NCI-H1930 (cell line): Measurements from ENCODE around the gene ROBO2.
A peak's percentile ranks its signal among the peaks of the same experiment; 100 is the strongest.

Experiments used
- DNase-seq, 2 experiments: peaks; one replicate each; lab custom pipeline; 2025; lab: John Stamatoyannopoulos, UW

Gene ROBO2

GRCh38 chr3:77122652-77123051 lies 82.8 kb downstream of the ROBO2 start:
- no peak for DNase-seq

GRCh38 chr3:77125966-77126365 lies 86.1 kb downstream of the ROBO2 start:
- no peak for DNase-seq

DNA sequence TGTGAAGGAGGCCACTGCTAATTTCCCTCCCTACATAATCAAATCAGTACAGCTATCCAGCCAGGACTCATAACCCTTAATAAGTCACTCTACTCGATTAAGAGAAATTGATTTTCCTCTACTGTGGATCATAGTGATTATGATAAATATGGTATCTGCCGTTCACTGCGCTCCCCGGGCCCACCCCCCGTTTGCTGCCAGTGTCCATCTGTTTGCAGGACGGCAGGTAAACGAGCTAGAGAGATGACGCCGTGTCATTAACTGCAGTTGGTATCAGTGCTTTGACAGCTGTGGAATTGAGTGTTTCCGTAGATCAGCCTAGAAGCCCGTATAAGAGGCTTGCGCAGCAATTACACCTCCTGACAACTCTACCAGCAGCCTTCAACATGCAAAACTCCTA lies 94.9 kb downstream of the ROBO2 start:
- no peak for DNase-seq

DNA sequence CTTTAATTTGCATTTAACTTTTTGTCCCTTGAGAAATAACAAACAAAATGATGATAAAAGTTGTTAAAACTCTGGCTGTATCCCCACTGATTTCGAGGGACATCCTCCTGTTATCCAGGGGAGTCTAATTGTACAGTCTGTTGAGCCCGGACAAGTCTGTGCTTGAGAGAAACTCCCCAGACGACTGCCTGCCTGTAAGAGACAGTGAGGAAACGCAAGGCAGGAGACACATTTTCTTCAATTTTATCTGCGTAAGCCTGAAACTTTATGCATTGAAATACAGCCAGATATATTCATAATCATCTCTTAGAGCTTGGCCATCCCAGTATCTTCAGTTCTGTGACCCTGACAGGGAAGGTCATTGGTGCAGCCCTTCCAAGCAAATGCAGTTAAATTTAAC lies 97.7 kb downstream of the ROBO2 start:
- DNase-seq: no peak

GRCh38 chr3:77139624-77140023 lies 99.7 kb downstream of the ROBO2 start:
- no peak for DNase-seq

GRCh38 chr3:77141423-77141822 lies 101.5 kb downstream of the ROBO2 start:
- DNase-seq: no peak

- DNase-seq: no peak
Observed at GRCh38 chr3:77142578-77142977, 102.7 kb downstream of the ROBO2 start.

GRCh38 chr3:77146004-77146403 lies 106.1 kb downstream of the ROBO2 start:
- no peak for DNase-seq

DNA sequence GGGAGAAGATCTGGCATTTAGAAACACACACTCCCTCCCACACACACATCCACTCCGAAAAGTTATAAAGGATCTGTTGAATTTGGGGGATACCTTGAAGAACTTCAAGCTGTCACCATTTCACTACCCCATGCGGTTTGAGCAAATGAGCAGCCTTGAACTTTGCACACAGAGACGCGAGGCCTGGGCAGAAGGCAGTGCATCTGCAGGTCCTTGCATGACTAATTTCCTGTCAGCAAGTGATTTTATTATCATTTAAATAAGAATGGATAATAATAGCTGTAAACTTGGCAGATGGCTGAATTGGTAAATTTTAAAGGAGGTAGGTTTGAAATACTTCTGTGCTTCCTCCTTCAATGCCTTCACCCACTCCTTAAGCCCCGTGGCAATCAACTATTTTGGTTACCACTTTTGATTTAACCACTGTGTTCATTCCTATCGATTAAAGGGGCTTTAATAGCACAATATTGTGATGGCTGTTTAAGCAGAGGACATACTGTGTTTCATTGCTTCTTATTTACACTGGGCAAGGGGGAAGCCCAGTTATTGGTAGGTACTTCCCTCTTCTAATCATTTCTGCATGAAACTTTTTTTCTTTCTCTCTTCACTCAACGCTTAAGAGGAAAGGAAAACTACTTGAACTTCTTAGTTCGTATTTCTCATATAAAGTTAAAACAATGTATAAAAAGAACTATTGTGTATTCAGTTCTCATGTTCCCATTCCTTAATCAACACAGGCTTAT lies 108.1 kb downstream of the ROBO2 start:
- no peak for DNase-seq

GRCh38 chr3:77149382-77149781 lies 109.5 kb downstream of the ROBO2 start:
- no peak for DNase-seq

- no peak for DNase-seq
Observed at GRCh38 chr3:77150028-77150427, 110.1 kb downstream of the ROBO2 start.

DNA sequence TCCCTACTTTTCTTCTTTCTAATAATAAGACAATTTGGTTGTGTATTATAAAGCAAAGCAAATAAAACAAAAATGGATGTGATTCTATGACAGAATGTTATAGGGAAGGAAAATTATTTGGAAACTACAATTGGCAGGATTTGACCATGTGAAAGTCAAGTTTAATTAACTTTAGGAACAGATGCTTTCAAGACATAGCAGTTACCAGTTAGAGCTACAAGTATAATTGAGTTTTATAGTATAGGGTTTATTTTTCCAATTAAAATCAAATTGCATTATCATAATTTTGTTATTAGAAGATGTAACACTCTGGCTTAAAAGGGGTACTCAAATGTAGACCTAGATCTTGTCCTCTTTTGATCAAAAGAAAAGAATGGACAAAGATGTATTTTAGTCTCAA lies 110.9 kb downstream of the ROBO2 start:
- no peak for DNase-seq

DNA sequence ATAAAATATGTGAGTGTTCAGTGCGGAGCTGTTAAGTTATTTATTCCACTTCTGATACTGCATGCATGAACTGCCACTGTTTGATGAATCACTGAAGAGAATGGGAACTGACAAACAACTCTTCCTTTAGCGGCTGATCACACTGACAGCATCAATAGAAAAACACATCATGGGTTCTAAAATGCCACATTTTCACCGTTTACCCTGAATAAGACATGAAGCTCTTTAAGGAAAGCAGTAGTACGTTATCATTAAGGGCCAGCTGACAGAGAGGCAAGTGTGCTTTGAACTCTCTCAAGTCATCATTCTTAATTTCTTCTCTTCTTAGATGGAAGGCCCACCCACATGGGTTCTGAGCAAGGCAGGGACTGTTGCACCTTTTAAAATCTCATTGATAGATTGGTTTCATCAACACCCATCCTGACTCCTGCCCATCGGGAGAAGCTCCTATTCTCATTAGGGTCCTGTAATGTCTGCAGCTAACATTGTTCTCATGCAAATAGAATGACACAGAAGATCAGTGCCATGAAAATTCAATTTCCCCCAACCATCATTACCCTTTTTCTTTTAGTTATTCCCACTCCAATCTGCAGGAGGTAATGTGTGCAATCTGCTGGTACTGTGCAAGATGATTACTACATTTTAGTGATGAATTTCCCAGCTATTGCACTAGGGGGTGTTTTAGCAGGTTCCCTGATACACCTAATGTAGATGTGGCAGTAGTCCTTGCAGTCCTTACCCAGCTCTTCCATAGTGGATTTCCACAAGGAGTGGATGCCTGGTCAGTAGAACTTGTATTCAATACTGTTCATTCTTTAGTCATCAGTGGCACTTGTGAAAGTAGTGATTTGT lies 119.1 kb downstream of the ROBO2 start:
- DNase-seq: no peak

GRCh38 chr3:77160931-77161497 lies 121.1 kb downstream of the ROBO2 start:
- DNase-seq: peak in 1 of 2 experiments; percentile 2

- DNase-seq: no peak
Observed at GRCh38 chr3:77169823-77170222, 129.9 kb downstream of the ROBO2 start.

GRCh38 chr3:77171026-77171425 lies 131.1 kb downstream of the ROBO2 start:
- DNase-seq: no peak

DNA sequence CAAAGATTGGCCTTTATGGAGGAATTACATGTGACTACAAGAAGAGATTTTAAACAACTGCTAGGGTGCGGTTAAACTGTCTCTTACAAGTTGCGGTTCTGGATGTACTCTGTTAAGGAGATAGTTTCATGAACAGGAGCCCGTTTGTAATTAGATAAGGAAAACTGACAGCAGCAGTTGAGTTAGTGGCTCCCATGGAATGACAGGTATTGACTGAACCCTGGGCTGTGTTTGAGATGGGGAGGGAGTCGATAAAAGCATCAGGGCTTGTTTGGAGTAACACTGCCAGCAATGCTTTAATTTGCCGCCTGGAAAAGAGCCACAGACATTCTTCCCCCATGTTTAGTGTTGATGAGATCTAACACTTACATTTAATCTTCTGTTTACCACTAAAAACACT lies 139.9 kb downstream of the ROBO2 start:
- no peak for DNase-seq

GRCh38 chr3:77182341-77182740 lies 142.4 kb downstream of the ROBO2 start:
- DNase-seq: no peak

DNA sequence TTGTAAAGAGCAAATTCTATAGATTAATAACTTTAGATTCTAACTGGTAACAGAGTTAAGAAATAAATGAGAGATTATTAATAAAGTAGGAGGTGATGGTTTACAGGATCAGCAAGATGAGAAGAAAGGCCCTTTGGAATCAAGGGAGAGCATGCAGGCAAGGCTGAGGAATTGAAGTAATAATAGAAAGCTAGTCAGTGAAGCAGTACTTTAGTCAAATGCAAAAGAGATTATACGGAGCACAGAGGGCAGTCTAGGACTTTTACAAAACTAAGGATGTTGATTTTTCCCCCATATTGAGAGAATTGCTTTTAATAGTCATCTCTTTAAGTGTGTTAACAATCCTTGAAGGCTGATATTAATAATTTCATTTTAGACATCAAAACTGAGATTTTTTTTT lies 146.4 kb downstream of the ROBO2 start:
- DNase-seq: no peak

GRCh38 chr3:77186728-77187127 lies 146.8 kb downstream of the ROBO2 start:
- DNase-seq: no peak

GRCh38 chr3:77188210-77188609 lies 148.3 kb downstream of the ROBO2 start:
- DNase-seq: no peak

DNA sequence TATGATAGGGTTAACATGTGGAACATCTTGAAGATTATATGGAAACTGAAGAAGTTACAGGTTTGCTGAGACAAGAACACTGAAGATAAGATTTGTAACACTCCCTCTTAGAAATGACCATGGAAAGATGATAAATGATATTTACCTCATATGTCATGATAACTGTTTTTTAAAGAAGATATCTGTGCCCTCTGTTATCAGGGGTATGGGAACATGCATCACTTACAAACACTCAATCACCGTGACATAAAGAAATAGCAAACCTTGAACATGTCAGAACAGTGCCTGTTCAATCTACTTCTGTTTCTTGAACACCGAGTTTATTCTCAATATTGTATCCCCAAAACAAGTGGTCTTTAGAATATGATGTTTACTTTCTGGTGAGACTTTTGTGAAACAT lies 149.4 kb downstream of the ROBO2 start:
- no peak for DNase-seq

DNA sequence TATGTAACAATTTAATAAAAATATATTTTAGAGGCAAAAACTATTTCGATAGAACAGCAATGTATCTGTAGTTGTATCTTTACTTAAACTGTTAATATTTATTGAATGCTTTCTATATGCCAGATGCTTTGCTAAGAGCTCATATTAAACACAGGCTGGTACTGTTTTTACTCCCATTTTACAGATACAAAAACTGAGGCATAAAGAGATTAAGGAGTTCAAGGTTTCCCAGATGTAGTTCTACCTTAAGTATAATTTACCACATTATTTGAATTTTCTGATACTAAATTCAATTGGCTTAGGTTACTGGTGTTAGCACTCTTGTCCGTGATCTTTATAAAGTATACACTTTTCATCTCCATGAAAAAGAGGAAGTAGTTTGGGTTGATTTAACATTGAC lies 149.8 kb downstream of the ROBO2 start:
- no peak for DNase-seq
